Neural progenitor cell (in vitro differentiated cells): Measurements from ENCODE around the gene MASP2. TPM values are rescaled to one million over a fixed set of nuclear protein-coding genes. Genes with fewer than 3 reads are reported as not detected.

Experiments used
- DNase-seq: peaks from one replicate; pipeline ENCODE4 v3.0.0-alpha.2; 2016; ENCODE audit warnings: low spot score
- H2AFZ ChIP-seq: fragments of 200-600 bp; sonication (generic); replicated peaks from 2 replicates; pipeline ENCODE4 v1.6.1; 2016; ENCODE audit warnings: antibody characterized with exemption
- H3F3A ChIP-seq: fragments of 200-600 bp; sonication (generic); 2 replicates; pipeline ENCODE4 v1.6.1; 2016; ENCODE audit warnings: antibody characterized with exemption, low read depth
- H3K27ac ChIP-seq: fragments of 200-600 bp; sonication (generic); 2 replicates; pipeline ENCODE4 v1.5.1; 2016; ENCODE audit warnings: mild to moderate bottlenecking
- H3K27me3 ChIP-seq: fragments of 200-600 bp; sonication (generic); 2 replicates; pipeline ENCODE4 v1.6.1; 2016; ENCODE audit warnings: mild to moderate bottlenecking, moderate library complexity
- H3K36me3 ChIP-seq: fragments of 200-600 bp; sonication (generic); 2 replicates; pipeline ENCODE4 v1.5.1; 2016
- H3K4me1 ChIP-seq: fragments of 200-600 bp; sonication (generic); 2 replicates; pipeline ENCODE4 v1.6.1; 2016; ENCODE audit warnings: mixed run types
- H3K4me2 ChIP-seq: fragments of 200-600 bp; sonication (generic); 2 replicates; pipeline ENCODE4 v1.6.1; 2016
- H3K4me3 ChIP-seq: fragments of 200-600 bp; sonication (generic); 2 replicates; pipeline ENCODE4 v1.5.1; 2016
- H3K79me2 ChIP-seq: fragments of 200-600 bp; sonication (generic); 2 replicates; pipeline ENCODE4 v1.6.1; 2016; ENCODE audit warnings: low read depth
- H3K9ac ChIP-seq: fragments of 200-600 bp; sonication (generic); 2 replicates; pipeline ENCODE4 v1.6.1; 2016
- H3K9me3 ChIP-seq: fragments of 200-600 bp; sonication (generic); 2 replicates; pipeline ENCODE4 v1.5.1; 2016; ENCODE audit warnings: low read depth
- H4K20me1 ChIP-seq: fragments of 200-600 bp; sonication (generic); 2 replicates; pipeline ENCODE4 v1.6.1; 2016; ENCODE audit warnings: low read depth
- H3K27ac Mint-ChIP-seq: 3 replicates; pipeline ENCODE4 v1.8.0; 2021; ENCODE audit warnings: mixed read lengths
- H3K27me3 Mint-ChIP-seq: 2 replicates; pipeline ENCODE4 v1.8.0; 2022; ENCODE audit warnings: low read depth, mild to moderate bottlenecking, inconsistent platforms, moderate library complexity, mixed read lengths; ENCODE audit not compliant: insufficient read depth
- H3K36me3 Mint-ChIP-seq: 3 replicates; pipeline ENCODE4 v1.8.0; 2021; ENCODE audit warnings: mixed read lengths
- H3K4me1 Mint-ChIP-seq: 3 replicates; pipeline ENCODE4 v1.8.0; 2021; ENCODE audit warnings: mixed read lengths
- H3K4me3 Mint-ChIP-seq: 3 replicates; pipeline ENCODE4 v1.8.0; 2021; ENCODE audit warnings: mild to moderate bottlenecking, moderate library complexity, mixed read lengths
- H3K9me3 Mint-ChIP-seq: 3 replicates; pipeline ENCODE4 v1.8.0; 2020; ENCODE audit warnings: mixed read lengths
- EZH2 ChIP-seq: fragments of 200-600 bp; sonication (generic); IDR thresholded peaks from 2 replicates; pipeline ENCODE4 v1.6.1; 2017; ENCODE audit warnings: antibody characterized with exemption, mild to moderate bottlenecking, moderate library complexity
- EZH2phosphoT487 ChIP-seq: fragments of 200-600 bp; sonication (generic); IDR thresholded peaks from 2 replicates; pipeline ENCODE4 v1.6.1; 2017; ENCODE audit warnings: antibody characterized with exemption
- total RNA-seq: library from RNA; depleted of rRNA; stranded (reverse); fragments of >200 nt; gene quantifications from 2 replicates; pipeline ENCODE4 v1.2.3, GENCODE V29; 2015; ENCODE audit warnings: low replicate concordance
- TF ChIP-seq, protein P1 (sequence below): fragments of 200-600 bp; sonication (generic); IDR thresholded peaks from 2 replicates; pipeline ENCODE4 v1.5.1; 2017; ENCODE audit warnings: antibody characterized with exemption, mild to moderate bottlenecking

Gene MASP2
- total RNA-seq, 1 donor from 2014 or later = not detected

DNA sequence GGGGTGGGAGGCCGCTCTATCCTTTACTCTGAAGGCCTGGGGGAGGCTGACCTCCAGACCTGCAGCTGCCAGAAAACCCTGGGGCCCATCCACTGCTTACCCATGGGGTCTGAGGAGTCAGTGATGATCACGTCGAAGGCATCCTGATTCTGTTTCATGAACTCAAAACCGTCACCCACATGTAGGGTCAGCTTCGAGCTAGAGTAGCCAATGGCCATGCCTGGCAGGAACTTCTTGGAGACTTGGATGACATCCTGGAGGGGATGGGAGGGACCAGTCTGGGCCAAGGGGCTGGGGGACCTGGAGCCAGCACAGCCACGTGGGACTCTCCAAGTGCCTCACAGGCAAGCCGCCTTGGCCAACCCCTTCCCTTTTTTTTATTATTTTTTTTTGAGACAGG is 9.5 kb upstream of the MASP2 start:
- H3K36me3 Mint-ChIP-seq = peaks cover 3% of the 10 kb centered on the region
- Histone ChIP-seq H4K20me1 (peaks cover 45% of the 10 kb centered on the region), H2AFZ (no peak overlapping the region), H3K4me1 (peaks cover 30% of the 10 kb centered on the region), H3F3A (peaks cover 27% of the 10 kb centered on the region), H3K9me3 (no peaks in the 10 kb centered on the region), H3K27me3 (no peaks in the 10 kb centered on the region), H3K9ac (no peak overlapping the region), H3K36me3 (no peaks in the 10 kb centered on the region), H3K79me2 (peaks cover 34% of the 10 kb centered on the region), H3K27ac (no peak overlapping the region), H3K4me2 (no peak overlapping the region), H3K4me3 (no peak overlapping the region)
- TF ChIP-seq EZH2 (no peak), EZH2phosphoT487 (no peak)
- TF ChIP-seq, protein P1, sequence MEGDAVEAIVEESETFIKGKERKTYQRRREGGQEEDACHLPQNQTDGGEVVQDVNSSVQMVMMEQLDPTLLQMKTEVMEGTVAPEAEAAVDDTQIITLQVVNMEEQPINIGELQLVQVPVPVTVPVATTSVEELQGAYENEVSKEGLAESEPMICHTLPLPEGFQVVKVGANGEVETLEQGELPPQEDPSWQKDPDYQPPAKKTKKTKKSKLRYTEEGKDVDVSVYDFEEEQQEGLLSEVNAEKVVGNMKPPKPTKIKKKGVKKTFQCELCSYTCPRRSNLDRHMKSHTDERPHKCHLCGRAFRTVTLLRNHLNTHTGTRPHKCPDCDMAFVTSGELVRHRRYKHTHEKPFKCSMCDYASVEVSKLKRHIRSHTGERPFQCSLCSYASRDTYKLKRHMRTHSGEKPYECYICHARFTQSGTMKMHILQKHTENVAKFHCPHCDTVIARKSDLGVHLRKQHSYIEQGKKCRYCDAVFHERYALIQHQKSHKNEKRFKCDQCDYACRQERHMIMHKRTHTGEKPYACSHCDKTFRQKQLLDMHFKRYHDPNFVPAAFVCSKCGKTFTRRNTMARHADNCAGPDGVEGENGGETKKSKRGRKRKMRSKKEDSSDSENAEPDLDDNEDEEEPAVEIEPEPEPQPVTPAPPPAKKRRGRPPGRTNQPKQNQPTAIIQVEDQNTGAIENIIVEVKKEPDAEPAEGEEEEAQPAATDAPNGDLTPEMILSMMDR = no peak
- no peaks in the 10 kb centered on the region for H3K9me3 Mint-ChIP-seq
- H3K4me3 Mint-ChIP-seq = no peak overlapping the region
- DNase-seq = no peak
- H3K27ac Mint-ChIP-seq = no peak overlapping the region
- H3K27me3 Mint-ChIP-seq = peaks cover 3% of the 10 kb centered on the region
- peaks cover 27% of the 10 kb centered on the region for H3K4me1 Mint-ChIP-seq

DNA sequence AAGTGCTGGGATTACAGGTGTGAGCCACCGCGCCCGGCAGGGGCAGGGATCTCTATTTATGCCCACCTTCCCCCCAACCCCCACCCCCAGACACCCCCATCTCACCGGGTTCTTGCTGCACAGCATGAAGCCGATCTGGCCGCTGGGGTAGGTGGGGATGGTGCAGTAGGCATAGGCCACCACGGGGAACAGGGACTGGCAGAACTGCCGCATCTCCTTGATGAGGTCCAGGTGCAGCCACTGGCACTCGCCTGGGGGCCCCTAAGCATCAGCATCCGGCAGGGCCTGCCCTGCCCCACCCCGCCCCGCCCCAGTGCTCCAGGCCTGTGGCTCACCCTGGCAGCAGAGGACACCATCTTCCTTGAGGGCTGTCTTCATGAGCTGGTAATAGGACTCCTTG is 8.6 kb upstream of the MASP2 start:
- Mint-ChIP-seq H3K4me1 (peaks cover 27% of the 10 kb centered on the region), H3K27ac (no peak overlapping the region), H3K4me3 (no peak overlapping the region), H3K36me3 (peaks cover 3% of the 10 kb centered on the region), H3K9me3 (no peaks in the 10 kb centered on the region), H3K27me3 (no peaks in the 10 kb centered on the region)
- Histone ChIP-seq H3F3A (peaks cover 19% of the 10 kb centered on the region), H3K27me3 (no peaks in the 10 kb centered on the region), H2AFZ (no peak overlapping the region), H3K9me3 (no peaks in the 10 kb centered on the region), H3K79me2 (peaks cover 26% of the 10 kb centered on the region), H3K36me3 (no peaks in the 10 kb centered on the region), H3K4me2 (no peak overlapping the region), H3K4me3 (no peak overlapping the region), H3K4me1 (peaks cover 25% of the 10 kb centered on the region), H3K27ac (no peak overlapping the region), H4K20me1 (peaks cover 45% of the 10 kb centered on the region), H3K9ac (no peak overlapping the region)
- no peak for DNase-seq
- TF ChIP-seq EZH2 = no peak
- no peak for TF ChIP-seq EZH2phosphoT487
- TF ChIP-seq, protein P1 = no peak

DNA sequence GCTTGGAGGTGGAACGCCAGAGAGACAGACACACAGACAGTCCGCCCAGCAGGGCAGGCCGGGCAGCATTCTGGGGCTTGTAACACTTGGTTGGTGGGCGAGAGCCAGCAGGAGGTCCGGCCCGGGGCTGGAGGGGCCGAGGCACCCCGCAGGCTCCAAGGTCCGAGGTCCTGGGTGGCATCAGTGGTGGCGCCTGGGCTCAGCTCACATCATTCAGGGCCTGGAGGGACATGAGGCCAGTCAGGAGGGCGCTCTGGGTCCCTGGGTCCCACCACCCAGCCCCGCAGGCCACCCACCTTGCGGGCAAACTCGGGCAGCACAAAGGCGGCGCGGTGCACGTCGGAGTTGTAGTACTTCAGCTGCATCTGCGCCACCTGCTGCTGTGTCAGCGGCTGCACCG is 7.6 kb upstream of the MASP2 start:
- Histone ChIP-seq H4K20me1 (peaks cover 45% of the 10 kb centered on the region), H3K9me3 (no peaks in the 10 kb centered on the region), H3K27me3 (no peaks in the 10 kb centered on the region), H2AFZ (no peak overlapping the region), H3K36me3 (no peaks in the 10 kb centered on the region), H3K79me2 (peaks cover 20% of the 10 kb centered on the region), H3K4me2 (no peak overlapping the region), H3K4me1 (peaks cover 23% of the 10 kb centered on the region), H3K9ac (no peak overlapping the region), H3K4me3 (no peak overlapping the region), H3K27ac (no peak overlapping the region), H3F3A (peaks cover 14% of the 10 kb centered on the region)
- Mint-ChIP-seq H3K36me3 (peaks cover 3% of the 10 kb centered on the region), H3K9me3 (no peaks in the 10 kb centered on the region), H3K4me3 (no peak overlapping the region), H3K4me1 (peaks cover 25% of the 10 kb centered on the region), H3K27me3 (no peaks in the 10 kb centered on the region), H3K27ac (no peak overlapping the region)
- no peak for DNase-seq
- TF ChIP-seq EZH2 (no peak), EZH2phosphoT487 (no peak)
- TF ChIP-seq, protein P1 = no peak
